ENCODE data around the gene ANKRD34B.

The ANKRD34B gene

DNA sequence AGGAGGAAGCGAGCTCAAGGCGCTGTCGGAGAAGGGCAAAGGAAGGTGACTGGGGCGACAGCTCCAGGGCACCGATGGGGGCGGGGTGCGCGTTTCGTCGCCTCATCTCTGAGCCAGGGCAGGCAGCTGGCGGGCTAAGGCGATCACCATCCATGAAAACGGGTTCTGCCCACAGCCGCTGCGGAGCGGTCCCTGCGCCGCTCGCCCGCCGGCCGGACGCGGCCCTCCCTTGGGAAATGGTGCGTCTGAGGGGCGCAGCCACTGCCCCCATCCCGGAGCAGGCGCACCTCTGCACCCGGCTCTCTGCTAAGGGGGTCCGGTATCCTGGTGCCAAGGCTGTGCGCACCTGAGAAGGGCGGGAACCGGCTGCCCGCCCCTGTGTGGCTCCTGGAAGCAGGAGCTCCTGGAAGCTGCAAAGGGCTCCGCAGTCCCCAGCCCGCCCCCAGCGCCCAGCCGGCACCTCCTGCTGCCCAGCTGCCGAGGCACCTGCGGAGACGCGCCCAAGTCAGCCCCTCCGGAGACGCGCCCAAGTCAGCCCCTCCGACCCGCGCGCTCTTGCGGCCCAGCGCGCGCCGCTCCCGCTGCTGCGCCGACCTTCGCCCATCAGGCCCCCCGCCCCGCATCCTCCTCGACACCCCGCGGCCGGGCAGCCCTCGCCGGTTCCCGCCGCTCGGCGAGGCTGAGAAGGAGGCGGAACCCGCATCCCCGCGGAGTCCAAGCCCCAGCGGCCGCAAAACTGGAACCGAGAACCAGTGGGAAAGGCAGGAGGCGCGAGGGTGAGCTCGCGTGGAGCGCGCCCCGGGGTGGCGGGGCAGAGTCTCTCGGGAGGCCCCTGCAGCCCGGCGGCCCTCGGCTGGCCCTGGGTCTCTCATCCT, 757 bp downstream of the ANKRD34B start:
- no peak for FAIRE-seq

GRCh38 chr5:80568251-80568650, 1.8 kb downstream of the ANKRD34B start:
- no peak for FAIRE-seq

- FAIRE-seq: no peak
Measured at GRCh38 chr5:80566711-80567259, 3.3 kb downstream of the ANKRD34B start.

DNA sequence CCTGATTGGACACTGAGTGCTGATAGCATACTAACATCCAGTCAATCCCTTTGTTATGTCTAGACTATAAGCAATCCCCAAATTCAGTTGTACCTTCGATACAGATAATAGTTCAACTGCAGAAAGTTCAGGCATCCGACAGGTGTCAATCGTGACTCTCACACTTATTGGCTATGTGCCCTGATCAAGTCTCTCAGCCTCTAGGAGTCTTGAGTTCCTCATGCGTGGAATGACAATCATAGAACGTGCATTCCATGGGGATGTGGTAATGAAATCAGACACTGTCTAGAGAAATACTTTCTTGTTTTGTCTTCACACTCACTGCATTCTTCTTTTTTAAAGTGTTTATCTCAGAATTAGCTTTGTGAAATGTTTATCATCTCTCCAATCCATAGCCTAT, 4.8 kb downstream of the ANKRD34B start:
- FAIRE-seq: no peak

GRCh38 chr5:80559244-80559643, 10.8 kb downstream of the ANKRD34B start:
- FAIRE-seq: no peak

DNA sequence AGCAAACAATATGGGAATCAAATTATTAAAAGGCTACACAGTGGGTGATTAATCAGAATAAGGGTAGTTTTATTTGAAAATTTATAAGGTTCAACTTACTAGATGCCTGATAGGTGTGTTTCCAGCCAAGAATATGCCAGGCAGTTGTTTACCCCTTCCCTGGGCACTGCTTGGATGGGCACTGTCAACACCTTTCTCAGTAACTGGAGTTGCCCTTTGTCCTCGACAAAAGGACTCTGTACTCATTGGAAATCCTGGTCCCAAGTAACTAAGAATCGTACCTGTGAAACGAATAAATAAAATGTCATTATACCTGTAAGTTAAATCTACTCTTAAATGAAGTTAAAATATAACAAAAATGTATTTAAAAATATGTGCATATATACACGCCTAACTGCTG, 15.0 kb downstream of the ANKRD34B start:
- FAIRE-seq: no peak

DNA sequence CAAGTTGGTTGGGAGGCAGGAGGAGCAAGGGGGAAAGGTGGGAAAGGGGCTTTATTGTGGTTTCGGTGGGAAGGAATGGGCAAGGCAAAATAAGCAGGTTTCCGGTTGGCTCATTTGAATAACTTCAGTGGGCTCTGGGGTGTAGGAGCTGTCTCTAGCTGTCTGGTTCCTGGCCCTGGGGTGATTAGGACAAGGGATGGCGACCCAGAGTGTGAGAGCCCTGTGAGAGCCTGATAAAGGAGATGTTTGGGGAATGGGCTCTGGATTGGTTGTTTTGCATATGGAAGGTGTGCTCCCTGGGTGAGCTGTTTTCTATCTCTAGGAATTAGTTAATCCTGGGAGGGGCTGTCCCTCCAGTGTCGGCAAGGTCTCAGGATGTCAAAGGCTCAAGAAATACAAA, 15.4 kb downstream of the ANKRD34B start:
- no peak for FAIRE-seq

GRCh38 chr5:80541392-80541791, 28.7 kb downstream of the ANKRD34B start:
- no peak for FAIRE-seq

DNA sequence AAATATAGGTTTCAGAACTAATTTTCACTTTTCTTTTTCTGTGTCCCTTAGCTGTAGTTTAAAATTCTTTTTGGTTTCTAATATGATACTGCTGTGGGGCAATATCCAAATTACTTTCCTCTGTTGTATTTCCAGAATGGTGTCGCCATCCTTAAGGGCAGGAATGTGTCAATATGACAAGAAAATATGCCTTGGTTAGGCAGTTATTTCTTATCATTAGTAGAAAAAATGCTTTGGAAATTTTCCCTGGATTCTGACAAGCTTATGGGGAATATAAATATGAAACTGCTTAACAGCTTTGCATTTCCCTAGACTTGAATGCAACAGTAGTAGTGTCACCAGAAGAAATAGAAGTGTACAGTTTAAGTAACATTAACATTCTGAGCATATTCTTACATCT, 29.4 kb downstream of the ANKRD34B start:
- no peak for FAIRE-seq

DNA sequence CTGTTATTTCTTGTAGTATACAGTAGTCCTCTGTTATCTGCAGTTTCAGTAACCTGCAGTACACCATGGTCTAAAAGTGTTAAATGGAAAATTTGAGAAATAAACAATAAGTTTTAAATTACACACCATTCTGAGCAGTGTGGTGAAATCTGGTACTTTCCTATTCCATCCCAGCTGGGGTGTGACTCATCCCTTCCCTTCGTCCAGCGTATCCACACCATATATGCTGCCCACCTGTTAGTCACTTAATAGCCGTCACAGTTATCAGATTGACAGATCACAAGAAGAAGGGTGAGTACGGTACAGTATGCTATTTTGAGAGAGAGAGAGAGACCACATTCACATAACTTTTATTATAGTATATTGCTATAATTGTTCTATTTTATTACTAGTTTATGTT, 53.3 kb downstream of the ANKRD34B start:
- no peak for FAIRE-seq

DNA sequence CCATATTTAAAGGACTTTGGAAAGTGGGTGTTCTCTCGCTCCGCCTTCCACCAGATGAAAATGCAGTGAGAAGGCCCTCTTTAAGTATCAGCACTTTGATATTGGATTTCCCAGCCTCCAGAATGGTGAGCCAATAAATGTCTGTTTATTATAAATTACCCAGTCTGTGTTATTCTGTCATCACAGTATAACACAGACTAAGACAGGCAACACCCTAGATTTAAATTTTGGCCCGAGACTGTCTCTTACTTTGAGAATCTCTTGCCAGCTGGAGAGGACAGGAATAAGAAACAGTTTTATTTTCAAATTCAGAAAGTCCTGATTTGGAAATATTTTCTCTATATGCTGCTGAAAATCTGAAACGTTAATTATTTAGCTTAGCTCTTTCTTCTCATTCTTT, 60.7 kb downstream of the ANKRD34B start:
- no peak for FAIRE-seq

DNA sequence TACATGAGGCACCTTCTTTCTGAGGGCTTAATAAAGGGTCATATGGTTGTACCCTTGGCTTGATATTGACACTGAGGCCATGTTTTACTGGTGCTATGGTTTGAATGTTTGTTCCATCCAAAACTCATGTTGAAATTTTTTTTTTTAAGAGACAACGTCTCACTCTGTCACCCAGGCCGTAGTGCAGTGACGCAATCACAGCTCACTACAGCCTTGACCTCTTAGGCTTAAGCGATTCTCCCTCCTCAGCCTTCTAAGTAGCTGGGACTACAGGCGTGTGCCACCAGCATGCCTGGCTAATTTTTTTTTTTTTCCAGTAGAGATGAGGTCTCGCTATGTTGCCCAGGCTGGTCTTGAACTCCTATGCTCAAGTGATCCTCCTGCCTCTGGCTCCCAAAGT, 61.2 kb downstream of the ANKRD34B start:
- FAIRE-seq: no peak

GRCh38 chr5:80507663-80508062, 62.4 kb downstream of the ANKRD34B start:
- FAIRE-seq: no peak

Data from G401.6 (cell line).